ENCODE measurements around the gene GNG11. TPM values are rescaled to one million over a fixed set of nuclear protein-coding genes. Genes with fewer than 3 reads are reported as not detected.

GNG11 gene
- total RNA-seq, 1 experiment from 2014 or later, result not detected

DNA sequence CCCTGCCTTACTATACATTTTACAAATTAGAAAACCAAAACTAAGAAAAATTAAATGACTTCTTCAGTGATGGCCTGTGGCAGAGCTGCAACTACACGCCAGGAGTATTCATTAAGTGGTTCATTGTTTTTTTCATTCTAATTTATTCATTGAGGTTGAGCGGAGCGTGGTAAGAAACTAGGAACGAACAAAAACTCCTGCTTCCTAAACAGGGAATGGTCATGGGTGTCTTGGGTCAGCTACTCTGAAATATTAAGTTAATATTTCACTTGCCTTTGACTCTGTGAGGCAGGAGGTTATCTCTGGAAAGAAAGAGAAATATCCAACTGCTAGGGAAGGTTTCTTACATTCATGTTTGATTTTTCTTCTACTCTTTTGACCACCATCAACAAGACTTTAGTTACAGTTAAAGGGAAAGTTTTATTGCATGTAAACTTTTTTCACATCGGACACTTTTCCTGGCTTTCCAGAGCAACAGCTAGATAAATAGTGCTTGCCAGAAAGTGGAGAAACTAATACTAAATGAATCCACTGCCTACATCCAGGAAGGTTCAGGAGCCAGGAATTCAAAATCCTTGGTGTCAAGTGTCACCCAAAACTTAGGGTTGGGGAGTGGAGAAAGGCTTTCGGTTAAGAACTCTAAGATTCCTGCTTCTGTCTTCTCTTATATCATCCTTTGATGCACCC, 896 bp upstream of the GNG11 start:
- no peak for DNase-seq

DNA sequence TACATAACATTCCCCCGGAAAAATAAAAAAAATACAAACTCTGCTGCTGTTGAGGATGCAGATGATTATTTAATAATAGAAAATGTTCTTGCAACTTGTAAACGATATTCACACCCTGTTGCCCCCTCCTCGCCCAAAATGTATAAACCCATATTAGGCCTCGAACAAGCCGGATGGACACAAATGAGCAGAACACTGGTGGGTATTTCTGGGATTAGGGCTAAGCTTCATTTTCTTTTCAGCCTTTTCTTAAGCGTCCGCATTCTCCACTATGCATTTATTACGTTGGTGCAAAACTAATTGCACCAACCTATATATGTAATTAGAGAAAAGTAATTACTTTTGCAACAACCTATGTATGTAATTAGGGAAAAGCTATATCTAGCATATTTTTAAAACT, 349 bp upstream of the GNG11 start:
- no peak overlapping the region for H3K27ac Mint-ChIP-seq (ENCODE audit: unreplicated experiment)
- no peak overlapping the region for H3K4me3 Mint-ChIP-seq (ENCODE audit: unreplicated experiment)
- DNase-seq, result no peak
- no peaks in the 10 kb centered on the region for H3K4me1 ChIP-seq
- no peaks in the 10 kb centered on the region for H3K27me3 ChIP-seq (replicated peaks; ENCODE audit: control insufficient read depth, insufficient read depth, low read length)
- no TSS peak for BruUV-seq (replicated peaks)
- H3K4me1 Mint-ChIP-seq (ENCODE audit: low read depth, unreplicated experiment), result no peaks in the 10 kb centered on the region
- no peaks in the 10 kb centered on the region for H3K9me3 Mint-ChIP-seq (ENCODE audit: unreplicated experiment)
- CTCF ChIA-PET, result no interaction called here
- TF ChIP-seq, protein P1, sequence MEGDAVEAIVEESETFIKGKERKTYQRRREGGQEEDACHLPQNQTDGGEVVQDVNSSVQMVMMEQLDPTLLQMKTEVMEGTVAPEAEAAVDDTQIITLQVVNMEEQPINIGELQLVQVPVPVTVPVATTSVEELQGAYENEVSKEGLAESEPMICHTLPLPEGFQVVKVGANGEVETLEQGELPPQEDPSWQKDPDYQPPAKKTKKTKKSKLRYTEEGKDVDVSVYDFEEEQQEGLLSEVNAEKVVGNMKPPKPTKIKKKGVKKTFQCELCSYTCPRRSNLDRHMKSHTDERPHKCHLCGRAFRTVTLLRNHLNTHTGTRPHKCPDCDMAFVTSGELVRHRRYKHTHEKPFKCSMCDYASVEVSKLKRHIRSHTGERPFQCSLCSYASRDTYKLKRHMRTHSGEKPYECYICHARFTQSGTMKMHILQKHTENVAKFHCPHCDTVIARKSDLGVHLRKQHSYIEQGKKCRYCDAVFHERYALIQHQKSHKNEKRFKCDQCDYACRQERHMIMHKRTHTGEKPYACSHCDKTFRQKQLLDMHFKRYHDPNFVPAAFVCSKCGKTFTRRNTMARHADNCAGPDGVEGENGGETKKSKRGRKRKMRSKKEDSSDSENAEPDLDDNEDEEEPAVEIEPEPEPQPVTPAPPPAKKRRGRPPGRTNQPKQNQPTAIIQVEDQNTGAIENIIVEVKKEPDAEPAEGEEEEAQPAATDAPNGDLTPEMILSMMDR (IDR thresholded peaks at IDR 0.05; ENCODE audit: insufficient read depth in 1 of 2, low read depth in 1 of 2, low read length in 1 of 2, severe bottlenecking in 1 of 2, unreplicated experiment in 1 of 2), result no peak
- POLR2A ChIA-PET, result interaction anchor here (0.6 kb wide), 1 partner anchor 318 kb away, joined by 4 read pairs; no protein-coding TSS in a partner anchor
- H3K4me3 ChIP-seq (ENCODE audit: low read depth, low read length), result no peak overlapping the region
- H3K9me3 ChIP-seq, result no peaks in the 10 kb centered on the region
- intact Hi-C loops (cut with micrococcal nuclease; ENCODE audit: unreplicated experiment), result no loop called here
- H3K27me3 Mint-ChIP-seq (ENCODE audit: insufficient read depth, unreplicated experiment), result peaks cover 12% of the 10 kb centered on the region
- no peaks in the 10 kb centered on the region for H3K36me3 ChIP-seq (ENCODE audit: control insufficient read depth, insufficient read depth, low read length)
- H3K36me3 Mint-ChIP-seq (ENCODE audit: insufficient read depth, unreplicated experiment), result no peaks in the 10 kb centered on the region

More for the DNA sequence above, 896 bp upstream of the GNG11 start:
- Histone ChIP-seq H3K4me1 (no peaks in the 10 kb centered on the region), H3K27me3 (replicated peaks; ENCODE audit: control insufficient read depth, insufficient read depth, low read length) (no peaks in the 10 kb centered on the region), H3K36me3 (ENCODE audit: control insufficient read depth, insufficient read depth, low read length) (no peaks in the 10 kb centered on the region), H3K4me3 (ENCODE audit: low read depth, low read length) (no peak overlapping the region), H3K9me3 (no peaks in the 10 kb centered on the region)
- no peaks in the 10 kb centered on the region for H3K9me3 Mint-ChIP-seq (ENCODE audit: unreplicated experiment)
- no peaks in the 10 kb centered on the region for H3K36me3 Mint-ChIP-seq (ENCODE audit: insufficient read depth, unreplicated experiment)
- TF ChIP-seq, protein P1 (IDR thresholded peaks at IDR 0.05; ENCODE audit: insufficient read depth in 1 of 2, low read depth in 1 of 2, low read length in 1 of 2, severe bottlenecking in 1 of 2, unreplicated experiment in 1 of 2), result no peak
- intact Hi-C loops (cut with micrococcal nuclease; ENCODE audit: unreplicated experiment), result no loop called here
- H3K4me3 Mint-ChIP-seq (ENCODE audit: unreplicated experiment), result no peak overlapping the region
- H3K4me1 Mint-ChIP-seq (ENCODE audit: low read depth, unreplicated experiment), result no peaks in the 10 kb centered on the region
- ChIA-PET CTCF (no interaction called here), POLR2A (interaction anchor here (0.6 kb wide), 1 partner anchor 318 kb away, joined by 4 read pairs; no protein-coding TSS in a partner anchor)
- peaks cover 12% of the 10 kb centered on the region for H3K27me3 Mint-ChIP-seq (ENCODE audit: insufficient read depth, unreplicated experiment)
- no TSS peak for BruUV-seq (replicated peaks)
- H3K27ac Mint-ChIP-seq (ENCODE audit: unreplicated experiment), result no peak overlapping the region

DNA sequence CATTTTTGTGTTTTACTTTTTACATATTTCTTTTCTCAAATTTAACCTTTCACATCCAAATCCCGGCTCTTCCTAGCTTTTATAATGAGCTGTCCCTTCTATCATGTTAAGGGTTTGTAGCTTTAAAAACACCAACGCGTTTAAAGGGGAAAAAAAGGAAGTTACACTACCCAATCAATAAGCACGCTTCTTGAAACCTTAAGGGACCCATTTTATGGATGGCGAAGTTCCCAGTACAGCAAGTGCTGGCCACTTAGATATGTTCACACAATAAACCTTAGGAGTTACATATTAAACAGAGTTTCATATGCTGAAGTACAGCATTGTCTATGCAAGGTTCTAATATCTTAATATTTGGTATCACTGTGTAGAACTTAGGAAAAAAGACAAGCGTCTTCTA, 1.8 kb downstream of the GNG11 start:
- Mint-ChIP-seq H3K36me3 (ENCODE audit: insufficient read depth, unreplicated experiment) (no peaks in the 10 kb centered on the region), H3K9me3 (ENCODE audit: unreplicated experiment) (no peaks in the 10 kb centered on the region), H3K27ac (ENCODE audit: unreplicated experiment) (no peak overlapping the region), H3K4me3 (ENCODE audit: unreplicated experiment) (no peak overlapping the region), H3K4me1 (ENCODE audit: low read depth, unreplicated experiment) (no peaks in the 10 kb centered on the region), H3K27me3 (ENCODE audit: insufficient read depth, unreplicated experiment) (peaks cover 8% of the 10 kb centered on the region)
- intact Hi-C loops (cut with micrococcal nuclease; ENCODE audit: unreplicated experiment), result no loop called here
- H3K4me1 ChIP-seq, result no peaks in the 10 kb centered on the region
- no TSS peak for BruUV-seq (replicated peaks)
- TF ChIP-seq, protein P1 (IDR thresholded peaks at IDR 0.05; ENCODE audit: insufficient read depth in 1 of 2, low read depth in 1 of 2, low read length in 1 of 2, severe bottlenecking in 1 of 2, unreplicated experiment in 1 of 2), result no peak
- no peaks in the 10 kb centered on the region for H3K9me3 ChIP-seq
- H3K27me3 ChIP-seq (replicated peaks; ENCODE audit: control insufficient read depth, insufficient read depth, low read length), result no peaks in the 10 kb centered on the region
- CTCF ChIA-PET, result no interaction called here
- H3K36me3 ChIP-seq (ENCODE audit: control insufficient read depth, insufficient read depth, low read length), result no peaks in the 10 kb centered on the region
- no peak overlapping the region for H3K4me3 ChIP-seq (ENCODE audit: low read depth, low read length)
- DNase-seq, result no peak
- POLR2A ChIA-PET, result no interaction called here
